ENCODE results near the gene BACH2.

The BACH2 gene

DNA sequence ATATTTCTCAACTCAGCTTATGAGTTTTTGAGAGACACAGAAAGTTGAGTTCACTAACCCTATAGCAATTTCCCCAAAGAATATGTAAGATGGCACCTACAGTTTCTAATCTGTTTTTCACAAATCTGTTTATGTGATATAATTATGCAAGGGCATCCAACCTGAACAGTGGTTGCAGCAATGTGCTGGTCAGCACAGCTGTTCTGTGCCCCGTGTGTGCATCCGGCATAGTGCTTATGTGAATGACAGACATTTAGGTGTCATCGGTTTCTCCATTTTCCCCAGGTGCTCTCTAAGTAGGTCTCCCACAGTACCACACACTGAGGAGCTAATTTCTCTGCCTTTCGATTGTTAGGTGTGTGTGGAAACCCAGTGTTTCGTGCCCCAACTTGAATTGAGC is 7.7 kb upstream of the BACH2 start:
- in situ Hi-C loops (cut with HindIII; ENCODE audit: low sequenced_read_pairs), result no loop called here

DNA sequence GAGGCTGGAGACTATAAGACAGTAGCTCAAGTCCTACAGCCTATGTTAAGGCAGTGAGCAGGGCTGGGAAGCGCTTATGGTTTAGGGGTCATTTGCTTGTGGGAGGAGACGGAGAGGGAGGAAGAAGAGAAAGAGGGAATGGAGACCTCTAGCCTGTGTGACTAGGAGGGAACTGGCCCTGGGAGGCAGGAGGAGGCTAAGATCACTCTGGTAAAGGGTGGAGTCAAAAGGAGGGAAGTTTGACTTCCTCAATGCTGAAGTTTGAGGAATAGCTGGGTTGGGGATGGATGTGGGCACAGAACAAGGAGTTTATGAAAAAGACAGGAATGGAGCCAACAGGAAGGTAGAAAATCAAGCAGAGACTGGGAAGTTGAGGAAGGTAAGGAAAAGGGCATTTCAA is 6.4 kb upstream of the BACH2 start:
- TF ChIP-seq, protein P1, sequence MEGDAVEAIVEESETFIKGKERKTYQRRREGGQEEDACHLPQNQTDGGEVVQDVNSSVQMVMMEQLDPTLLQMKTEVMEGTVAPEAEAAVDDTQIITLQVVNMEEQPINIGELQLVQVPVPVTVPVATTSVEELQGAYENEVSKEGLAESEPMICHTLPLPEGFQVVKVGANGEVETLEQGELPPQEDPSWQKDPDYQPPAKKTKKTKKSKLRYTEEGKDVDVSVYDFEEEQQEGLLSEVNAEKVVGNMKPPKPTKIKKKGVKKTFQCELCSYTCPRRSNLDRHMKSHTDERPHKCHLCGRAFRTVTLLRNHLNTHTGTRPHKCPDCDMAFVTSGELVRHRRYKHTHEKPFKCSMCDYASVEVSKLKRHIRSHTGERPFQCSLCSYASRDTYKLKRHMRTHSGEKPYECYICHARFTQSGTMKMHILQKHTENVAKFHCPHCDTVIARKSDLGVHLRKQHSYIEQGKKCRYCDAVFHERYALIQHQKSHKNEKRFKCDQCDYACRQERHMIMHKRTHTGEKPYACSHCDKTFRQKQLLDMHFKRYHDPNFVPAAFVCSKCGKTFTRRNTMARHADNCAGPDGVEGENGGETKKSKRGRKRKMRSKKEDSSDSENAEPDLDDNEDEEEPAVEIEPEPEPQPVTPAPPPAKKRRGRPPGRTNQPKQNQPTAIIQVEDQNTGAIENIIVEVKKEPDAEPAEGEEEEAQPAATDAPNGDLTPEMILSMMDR (IDR thresholded peaks at IDR 0.05; ENCODE audit: low read depth, low read length), result no peak
- DNase-seq (ENCODE audit: low read depth, low spot score), result no peak
- no peak overlapping the region for H3K4me3 ChIP-seq (ENCODE audit: low read depth, low read length)
- in situ Hi-C loops (cut with HindIII; ENCODE audit: low sequenced_read_pairs), result no loop called here

More for the DNA sequence above, 7.7 kb upstream of the BACH2 start:
- TF ChIP-seq, protein P1 (IDR thresholded peaks at IDR 0.05; ENCODE audit: low read depth, low read length), result no peak
- H3K4me3 ChIP-seq (ENCODE audit: low read depth, low read length), result no peak overlapping the region
- no peak for DNase-seq (ENCODE audit: low read depth, low spot score)

DNA sequence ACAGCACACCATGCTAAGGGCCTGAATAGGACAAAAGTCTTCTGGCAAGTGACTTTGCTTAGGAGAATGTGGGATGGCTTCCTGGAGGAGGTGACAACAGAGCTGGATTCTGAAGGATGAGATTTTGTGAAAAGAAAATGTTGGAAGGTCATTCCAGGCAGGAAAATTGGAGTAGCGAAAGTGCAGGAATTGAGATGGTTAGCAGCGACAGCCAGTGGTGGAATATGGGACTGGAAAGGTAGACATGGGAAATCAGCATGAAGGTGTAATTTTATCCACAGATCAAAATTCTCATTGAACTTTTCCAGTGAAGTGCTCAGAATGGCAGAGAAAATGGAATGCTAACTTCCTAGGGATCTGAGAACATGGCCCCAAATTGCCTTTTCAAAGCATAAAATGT is 5.7 kb upstream of the BACH2 start:
- in situ Hi-C loops (cut with HindIII; ENCODE audit: low sequenced_read_pairs), result no loop called here
- TF ChIP-seq, protein P1 (IDR thresholded peaks at IDR 0.05; ENCODE audit: low read depth, low read length), result no peak
- no peak overlapping the region for H3K4me3 ChIP-seq (ENCODE audit: low read depth, low read length)
- DNase-seq (ENCODE audit: low read depth, low spot score), result no peak

DNA sequence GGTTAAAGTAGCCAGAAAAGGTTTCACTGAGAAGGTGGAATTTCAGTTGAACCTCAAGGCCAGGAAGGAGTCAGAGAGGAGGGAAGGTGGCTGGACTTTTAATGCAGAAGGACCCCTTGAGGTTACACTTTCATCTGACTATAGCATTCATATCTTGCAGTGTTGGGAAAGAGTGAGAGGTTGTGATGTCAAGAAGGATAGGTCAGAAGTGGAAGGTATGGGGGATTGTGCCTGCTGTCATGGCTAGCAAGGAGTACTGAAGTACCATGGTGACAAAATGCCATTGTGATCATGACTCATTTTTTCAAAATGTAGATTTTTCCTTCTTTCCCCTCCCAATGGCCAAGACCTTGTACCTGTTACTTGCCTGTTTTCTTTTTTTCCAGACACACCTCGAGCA is 5.2 kb upstream of the BACH2 start:
- no peak overlapping the region for H3K4me3 ChIP-seq (ENCODE audit: low read depth, low read length)
- DNase-seq (ENCODE audit: low read depth, low spot score), result no peak
- in situ Hi-C loops (cut with HindIII; ENCODE audit: low sequenced_read_pairs), result no loop called here
- TF ChIP-seq, protein P1 (IDR thresholded peaks at IDR 0.05; ENCODE audit: low read depth, low read length), result no peak

DNA sequence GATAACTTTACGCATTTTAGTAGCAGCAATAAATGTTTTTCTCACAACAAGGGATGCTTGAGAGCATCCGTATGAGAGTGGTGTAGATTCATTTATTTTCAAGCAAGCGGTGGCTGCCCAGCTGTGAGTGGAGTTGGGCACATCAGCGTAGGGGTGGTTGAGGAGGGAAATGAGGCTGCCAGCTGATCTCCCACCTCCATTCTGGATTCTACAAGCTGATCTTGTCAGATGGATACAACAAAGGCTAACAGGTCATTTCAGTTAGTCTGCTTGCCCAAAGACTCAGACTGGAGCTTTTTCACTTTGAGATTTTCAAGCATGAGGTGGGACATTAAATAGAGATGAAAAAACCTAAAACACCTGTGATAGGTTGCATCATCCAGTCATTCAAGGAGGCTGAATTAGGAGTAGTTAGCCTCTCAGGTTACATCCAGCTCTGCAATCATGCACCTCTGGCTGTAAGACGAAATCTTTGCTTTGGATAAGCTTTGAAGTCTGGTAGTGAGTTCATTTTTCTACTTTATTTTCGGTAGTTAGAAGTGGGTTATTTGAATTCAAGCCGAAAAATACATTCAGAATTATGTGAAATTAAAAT is 1.9 kb upstream of the BACH2 start:
- no peak for DNase-seq (ENCODE audit: low read depth, low spot score)
- no peak overlapping the region for H3K4me3 ChIP-seq (ENCODE audit: low read depth, low read length)
- in situ Hi-C loops (cut with HindIII; ENCODE audit: low sequenced_read_pairs), result no loop called here
- TF ChIP-seq, protein P1 (IDR thresholded peaks at IDR 0.05; ENCODE audit: low read depth, low read length), result no peak

DNA sequence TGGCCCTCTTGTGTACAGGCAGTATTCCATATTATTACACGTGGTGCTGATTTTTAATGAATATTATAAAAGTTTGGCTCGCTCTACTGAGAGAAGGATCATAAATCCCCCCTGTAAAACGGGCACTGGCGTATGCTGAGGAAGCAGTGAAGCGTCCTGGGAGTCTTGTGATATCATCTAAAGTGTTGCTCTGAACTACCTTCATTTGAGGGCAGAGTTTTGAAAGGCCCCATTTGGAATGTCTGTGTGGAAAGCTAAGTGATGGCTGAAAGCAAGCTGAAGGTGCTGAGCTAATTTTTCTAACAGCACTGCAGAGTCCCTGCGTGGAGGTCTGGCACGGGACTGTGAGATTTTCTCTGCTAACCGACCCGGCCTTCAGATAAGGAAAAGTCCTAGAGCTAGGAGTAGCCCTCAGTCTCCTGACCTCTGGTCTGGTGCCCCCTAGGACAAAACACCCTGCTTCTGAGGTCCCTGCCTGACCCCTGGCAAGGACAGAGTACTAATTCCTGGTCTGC is 1.3 kb upstream of the BACH2 start:
- TF ChIP-seq, protein P1 (IDR thresholded peaks at IDR 0.05; ENCODE audit: low read depth, low read length), result no peak
- DNase-seq (ENCODE audit: low read depth, low spot score), result no peak
- in situ Hi-C loops (cut with HindIII; ENCODE audit: low sequenced_read_pairs), result no loop called here
- no peak overlapping the region for H3K4me3 ChIP-seq (ENCODE audit: low read depth, low read length)
